ENCODE results near the gene PYM1. TPM values are rescaled to one million over a fixed set of nuclear protein-coding genes. Genes with fewer than 3 reads are reported as not detected.
A peak's percentile ranks its signal among the peaks of the same experiment; 100 is the strongest.

Gene PYM1
- total and polyA plus RNA-seq, 2 of the 13 experiments (the other 11 are each of a cell fraction or from before 2014, with no cell fraction given) = 44.0 to 51.8 TPM

DNA sequence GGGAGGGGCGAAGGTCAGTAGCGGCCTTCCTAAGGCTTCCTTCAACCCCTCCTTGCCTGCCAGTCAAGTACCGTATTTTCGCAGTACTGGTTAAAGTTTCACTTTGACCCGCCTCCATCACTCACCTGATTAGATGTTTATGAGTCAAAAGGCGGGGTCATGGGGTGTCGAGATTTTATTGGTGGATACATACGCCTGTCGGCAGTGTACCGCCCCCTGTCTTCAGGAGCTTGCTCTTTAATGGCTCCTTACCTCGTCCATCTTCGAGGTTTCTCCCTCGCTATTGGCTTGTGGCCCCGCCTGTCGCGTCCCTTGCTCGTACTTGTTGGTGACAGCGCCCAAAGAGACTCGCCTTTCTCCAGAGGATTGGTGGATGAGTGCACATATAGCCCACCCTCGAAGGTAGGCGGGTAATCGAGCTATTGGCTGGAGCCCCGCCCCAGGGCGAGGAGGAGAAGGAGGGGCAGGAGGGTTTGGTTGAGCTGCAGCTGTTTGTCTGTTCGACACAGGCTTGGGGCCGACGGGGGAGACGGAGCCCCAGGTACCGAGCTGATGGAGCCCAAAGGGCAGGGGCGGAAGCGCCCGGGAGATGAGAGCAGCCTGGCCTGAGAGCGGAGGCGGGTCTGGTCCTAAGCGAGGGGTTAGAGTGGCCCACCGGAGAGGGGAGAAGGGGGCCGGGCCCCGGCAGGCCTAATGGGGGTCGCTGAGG, 46.1 kb upstream of the PYM1 start, which contains the start of gene RAB5B (continued):
- TF ChIP-seq, protein P1, sequence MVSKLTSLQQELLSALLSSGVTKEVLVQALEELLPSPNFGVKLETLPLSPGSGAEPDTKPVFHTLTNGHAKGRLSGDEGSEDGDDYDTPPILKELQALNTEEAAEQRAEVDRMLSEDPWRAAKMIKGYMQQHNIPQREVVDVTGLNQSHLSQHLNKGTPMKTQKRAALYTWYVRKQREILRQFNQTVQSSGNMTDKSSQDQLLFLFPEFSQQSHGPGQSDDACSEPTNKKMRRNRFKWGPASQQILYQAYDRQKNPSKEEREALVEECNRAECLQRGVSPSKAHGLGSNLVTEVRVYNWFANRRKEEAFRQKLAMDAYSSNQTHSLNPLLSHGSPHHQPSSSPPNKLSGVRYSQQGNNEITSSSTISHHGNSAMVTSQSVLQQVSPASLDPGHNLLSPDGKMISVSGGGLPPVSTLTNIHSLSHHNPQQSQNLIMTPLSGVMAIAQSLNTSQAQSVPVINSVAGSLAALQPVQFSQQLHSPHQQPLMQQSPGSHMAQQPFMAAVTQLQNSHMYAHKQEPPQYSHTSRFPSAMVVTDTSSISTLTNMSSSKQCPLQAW (CRISPR knock-in tag; IDR thresholded peaks at IDR 0.05) = peak; percentile 91; the same call in 1 of the 2 replicates
- TF ChIP-seq ZNF782 (CRISPR knock-in tag; IDR thresholded peaks at IDR 0.05; ENCODE audit: borderline replicate concordance) = peak; percentile 48; the same call in 1 of the 2 replicates
- TF ChIP-seq, protein P2, sequence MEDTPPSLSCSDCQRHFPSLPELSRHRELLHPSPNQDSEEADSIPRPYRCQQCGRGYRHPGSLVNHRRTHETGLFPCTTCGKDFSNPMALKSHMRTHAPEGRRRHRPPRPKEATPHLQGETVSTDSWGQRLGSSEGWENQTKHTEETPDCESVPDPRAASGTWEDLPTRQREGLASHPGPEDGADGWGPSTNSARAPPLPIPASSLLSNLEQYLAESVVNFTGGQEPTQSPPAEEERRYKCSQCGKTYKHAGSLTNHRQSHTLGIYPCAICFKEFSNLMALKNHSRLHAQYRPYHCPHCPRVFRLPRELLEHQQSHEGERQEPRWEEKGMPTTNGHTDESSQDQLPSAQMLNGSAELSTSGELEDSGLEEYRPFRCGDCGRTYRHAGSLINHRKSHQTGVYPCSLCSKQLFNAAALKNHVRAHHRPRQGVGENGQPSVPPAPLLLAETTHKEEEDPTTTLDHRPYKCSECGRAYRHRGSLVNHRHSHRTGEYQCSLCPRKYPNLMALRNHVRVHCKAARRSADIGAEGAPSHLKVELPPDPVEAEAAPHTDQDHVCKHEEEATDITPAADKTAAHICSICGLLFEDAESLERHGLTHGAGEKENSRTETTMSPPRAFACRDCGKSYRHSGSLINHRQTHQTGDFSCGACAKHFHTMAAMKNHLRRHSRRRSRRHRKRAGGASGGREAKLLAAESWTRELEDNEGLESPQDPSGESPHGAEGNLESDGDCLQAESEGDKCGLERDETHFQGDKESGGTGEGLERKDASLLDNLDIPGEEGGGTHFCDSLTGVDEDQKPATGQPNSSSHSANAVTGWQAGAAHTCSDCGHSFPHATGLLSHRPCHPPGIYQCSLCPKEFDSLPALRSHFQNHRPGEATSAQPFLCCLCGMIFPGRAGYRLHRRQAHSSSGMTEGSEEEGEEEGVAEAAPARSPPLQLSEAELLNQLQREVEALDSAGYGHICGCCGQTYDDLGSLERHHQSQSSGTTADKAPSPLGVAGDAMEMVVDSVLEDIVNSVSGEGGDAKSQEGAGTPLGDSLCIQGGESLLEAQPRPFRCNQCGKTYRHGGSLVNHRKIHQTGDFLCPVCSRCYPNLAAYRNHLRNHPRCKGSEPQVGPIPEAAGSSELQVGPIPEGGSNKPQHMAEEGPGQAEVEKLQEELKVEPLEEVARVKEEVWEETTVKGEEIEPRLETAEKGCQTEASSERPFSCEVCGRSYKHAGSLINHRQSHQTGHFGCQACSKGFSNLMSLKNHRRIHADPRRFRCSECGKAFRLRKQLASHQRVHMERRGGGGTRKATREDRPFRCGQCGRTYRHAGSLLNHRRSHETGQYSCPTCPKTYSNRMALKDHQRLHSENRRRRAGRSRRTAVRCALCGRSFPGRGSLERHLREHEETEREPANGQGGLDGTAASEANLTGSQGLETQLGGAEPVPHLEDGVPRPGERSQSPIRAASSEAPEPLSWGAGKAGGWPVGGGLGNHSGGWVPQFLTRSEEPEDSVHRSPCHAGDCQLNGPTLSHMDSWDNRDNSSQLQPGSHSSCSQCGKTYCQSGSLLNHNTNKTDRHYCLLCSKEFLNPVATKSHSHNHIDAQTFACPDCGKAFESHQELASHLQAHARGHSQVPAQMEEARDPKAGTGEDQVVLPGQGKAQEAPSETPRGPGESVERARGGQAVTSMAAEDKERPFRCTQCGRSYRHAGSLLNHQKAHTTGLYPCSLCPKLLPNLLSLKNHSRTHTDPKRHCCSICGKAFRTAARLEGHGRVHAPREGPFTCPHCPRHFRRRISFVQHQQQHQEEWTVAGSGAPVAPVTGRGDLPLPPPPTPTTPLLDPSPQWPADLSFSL (CRISPR knock-in tag; IDR thresholded peaks at IDR 0.05) = no peak
- TF ChIP-seq PHF20 (CRISPR knock-in tag; IDR thresholded peaks at IDR 0.05) = peak; percentile 83
- peak; percentile 42; the same call in 1 of the 2 replicates for TF ChIP-seq RAD21 (CRISPR knock-in tag; IDR thresholded peaks at IDR 0.05)
- peak; percentile 93 for TF ChIP-seq ZNF350 (CRISPR knock-in tag; IDR thresholded peaks at IDR 0.05; ENCODE audit: borderline replicate concordance, low read depth)
- TF ChIP-seq, protein P3, sequence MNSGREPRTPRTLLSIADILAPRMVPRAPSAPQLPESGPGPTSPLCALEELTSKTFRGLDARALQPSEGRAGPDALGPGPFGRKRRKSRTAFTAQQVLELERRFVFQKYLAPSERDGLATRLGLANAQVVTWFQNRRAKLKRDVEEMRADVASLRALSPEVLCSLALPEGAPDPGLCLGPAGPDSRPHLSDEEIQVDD (CRISPR knock-in tag; IDR thresholded peaks at IDR 0.05; ENCODE audit: borderline replicate concordance) = peak; percentile 87; the same call in 1 of the 2 replicates
- peak; percentile 88 for TF ChIP-seq NR2C2 (CRISPR knock-in tag; IDR thresholded peaks at IDR 0.05; ENCODE audit: borderline replicate concordance)
- TF ChIP-seq GZF1 (CRISPR knock-in tag; IDR thresholded peaks at IDR 0.05) = peak; percentile 91; the same call in 1 of the 2 replicates
- no peak for TF ChIP-seq TOE1 (CRISPR knock-in tag; IDR thresholded peaks at IDR 0.05)
- TF ChIP-seq, protein P4, sequence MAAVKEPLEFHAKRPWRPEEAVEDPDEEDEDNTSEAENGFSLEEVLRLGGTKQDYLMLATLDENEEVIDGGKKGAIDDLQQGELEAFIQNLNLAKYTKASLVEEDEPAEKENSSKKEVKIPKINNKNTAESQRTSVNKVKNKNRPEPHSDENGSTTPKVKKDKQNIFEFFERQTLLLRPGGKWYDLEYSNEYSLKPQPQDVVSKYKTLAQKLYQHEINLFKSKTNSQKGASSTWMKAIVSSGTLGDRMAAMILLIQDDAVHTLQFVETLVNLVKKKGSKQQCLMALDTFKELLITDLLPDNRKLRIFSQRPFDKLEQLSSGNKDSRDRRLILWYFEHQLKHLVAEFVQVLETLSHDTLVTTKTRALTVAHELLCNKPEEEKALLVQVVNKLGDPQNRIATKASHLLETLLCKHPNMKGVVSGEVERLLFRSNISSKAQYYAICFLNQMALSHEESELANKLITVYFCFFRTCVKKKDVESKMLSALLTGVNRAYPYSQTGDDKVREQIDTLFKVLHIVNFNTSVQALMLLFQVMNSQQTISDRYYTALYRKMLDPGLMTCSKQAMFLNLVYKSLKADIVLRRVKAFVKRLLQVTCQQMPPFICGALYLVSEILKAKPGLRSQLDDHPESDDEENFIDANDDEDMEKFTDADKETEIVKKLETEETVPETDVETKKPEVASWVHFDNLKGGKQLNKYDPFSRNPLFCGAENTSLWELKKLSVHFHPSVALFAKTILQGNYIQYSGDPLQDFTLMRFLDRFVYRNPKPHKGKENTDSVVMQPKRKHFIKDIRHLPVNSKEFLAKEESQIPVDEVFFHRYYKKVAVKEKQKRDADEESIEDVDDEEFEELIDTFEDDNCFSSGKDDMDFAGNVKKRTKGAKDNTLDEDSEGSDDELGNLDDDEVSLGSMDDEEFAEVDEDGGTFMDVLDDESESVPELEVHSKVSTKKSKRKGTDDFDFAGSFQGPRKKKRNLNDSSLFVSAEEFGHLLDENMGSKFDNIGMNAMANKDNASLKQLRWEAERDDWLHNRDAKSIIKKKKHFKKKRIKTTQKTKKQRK (IDR thresholded peaks at IDR 0.05; ENCODE audit: low read length) = peak; percentile 99
- TF ChIP-seq POLR2A (IDR thresholded peaks at IDR 0.05; ENCODE audit: insufficient read depth in 1 of 2, low read depth in 2 of 2, low read length in 2 of 2) = peak; percentile 93
- TF ChIP-seq SYNCRIP (IDR thresholded peaks at IDR 0.05; ENCODE audit: insufficient read depth, low read depth, low read length) = no peak
- no peak for TF ChIP-seq MLLT10 (CRISPR knock-in tag; IDR thresholded peaks at IDR 0.05)
- TF ChIP-seq REPIN1 (CRISPR knock-in tag; IDR thresholded peaks at IDR 0.05; ENCODE audit: borderline replicate concordance, low read depth) = peak; percentile 71
- TF ChIP-seq ZNF33B (CRISPR knock-in tag; IDR thresholded peaks at IDR 0.05) = 0 out of 2 replicates have a peak, but pooled peaks have one; percentile 82
- no peak for TF ChIP-seq ZFP62 (CRISPR knock-in tag; IDR thresholded peaks at IDR 0.05)
- peak; percentile 87 for TF ChIP-seq POLR2AphosphoS5 (IDR thresholded peaks at IDR 0.05; ENCODE audit: low read depth, low read length)

All from HepG2 (cell line).